AG04449 (cell line): ENCODE results near the gene RBBP5.

Experiments used
- CTCF ChIA-PET: fragments of 350-600 bp; formaldehyde crosslinking; extraction: SDS; loops from one replicate; lab custom pipeline; 2021; ENCODE audit warnings: antibody characterized with exemption; lab: Yijun Ruan, JAX
- POLR2A ChIA-PET: fragments of 400-600, 350-600 bp; formaldehyde crosslinking; extraction: SDS; loops from one replicate; lab custom pipeline; 2020; ENCODE audit warnings: antibody characterized with exemption, inconsistent platforms; lab: Yijun Ruan, JAX
- DNase-seq: peaks from one replicate; pipeline ENCODE4 v3.0.0-alpha.2; 2010; ENCODE audit warnings: low read depth, low spot score
- H3K4me3 ChIP-seq: 2 replicates; pipeline ENCODE4 v1.5.1; 2011; ENCODE audit warnings: low read depth, mild to moderate bottlenecking, control low read depth, low read length
- CTCF ChIP-seq: IDR thresholded peaks from one replicate; pipeline ENCODE4 v1.5.1; 2011; ENCODE audit warnings: mild to moderate bottlenecking, moderate library complexity, low read length, control low read depth, inconsistent platforms; ENCODE audit not compliant: insufficient read depth; ENCODE audit errors: missing control alignments

Gene RBBP5

GRCh38 chr1:205088341-205088740 is 33.4 kb downstream of the RBBP5 start:
- no peak for DNase-seq
- ChIA-PET POLR2A (interaction anchor here (0.9 kb wide), 1 partner anchor 33 kb away, joined by 3 read pairs; the partner anchor contains the start of gene RBBP5), CTCF (interaction anchor here (0.8 to 5.6 kb wide), 9 partner anchors 10 to 168 kb away, joined by 3 to 43 read pairs (median 3); no protein-coding TSS in a partner anchor)
- H3K4me3 ChIP-seq, result no peak overlapping the region
- TF ChIP-seq CTCF, result no peak

- H3K4me3 ChIP-seq, result no peak within 1 kb of the TSS
- TF ChIP-seq CTCF, result no peak
- ChIA-PET CTCF (interaction anchor here (2.0 to 10.0 kb wide), 2 partner anchors 23 to 251 kb away, joined by 4 to 103 read pairs; no protein-coding TSS in a partner anchor), POLR2A (no interaction called here)
- no peak for DNase-seq
Measured at GRCh38 chr1:205084360-205084759, 37.4 kb downstream of the RBBP5 start, which contains the start of gene TMEM81. Gene TMEM81 (minus strand): TSS chr1:205084460. CDS start chr1:205084320, 140 bp downstream.

GRCh38 chr1:205082431-205082830 is 39.3 kb downstream of the RBBP5 start:
- ChIA-PET POLR2A (interaction anchor here (1.1 kb wide), 1 partner anchor 39 kb away, joined by 4 read pairs; the partner anchor contains the start of gene RBBP5), CTCF (interaction anchor here (0.8 to 10.0 kb wide), 4 partner anchors 21 to 253 kb away, joined by 3 to 103 read pairs (median 6); no protein-coding TSS in a partner anchor)
- no peak overlapping the region for H3K4me3 ChIP-seq
- TF ChIP-seq CTCF, result no peak
- DNase-seq, result no peak

GRCh38 chr1:205077934-205078311 is 43.9 kb downstream of the RBBP5 start:
- DNase-seq, result no peak
- POLR2A ChIA-PET, result no interaction called here
- H3K4me3 ChIP-seq, result no peak overlapping the region
- CTCF ChIA-PET, result interaction anchor here (1.0 to 10.0 kb wide), 5 partner anchors 9 to 271 kb away, joined by 4 to 103 read pairs (median 4); no protein-coding TSS in a partner anchor
- TF ChIP-seq CTCF, result no peak

GRCh38 chr1:205077158-205077933 is 44.4 kb downstream of the RBBP5 start:
- H3K4me3 ChIP-seq, result no peak overlapping the region
- TF ChIP-seq CTCF, result no peak
- no peak for DNase-seq
- CTCF ChIA-PET, result interaction anchor here (1.0 to 10.0 kb wide), 8 partner anchors 8 to 270 kb away, joined by 4 to 103 read pairs (median 6); no protein-coding TSS in a partner anchor
- POLR2A ChIA-PET, result no interaction called here

GRCh38 chr1:205076245-205076761 is 45.5 kb downstream of the RBBP5 start:
- TF ChIP-seq CTCF, result no peak
- CTCF ChIA-PET, result interaction anchor here (1.3 to 10.0 kb wide), 6 partner anchors 9 to 180 kb away, joined by 3 to 103 read pairs (median 10); no protein-coding TSS in a partner anchor
- POLR2A ChIA-PET, result no interaction called here
- no peak for DNase-seq
- H3K4me3 ChIP-seq, result no peak overlapping the region
